Upper lobe of left lung (tissue), 4 donors: ENCODE measurements around the gene SORCS1.

Experiments used
- EP300 ChIP-seq, 4 donors: sonication (generic); formaldehyde crosslinking; IDR thresholded peaks; one replicate each; pipeline ENCODE4 v1.5.1; 2017; ENCODE audit warnings: antibody characterized with exemption in 4 of 4, control low read depth in 2 of 4
- TF ChIP-seq, protein P1 (sequence below), 6 experiments: fragments of 450-650 bp in 4 of 6; fragments of 200-600 bp in 2 of 6; sonication (generic) in 2 of 6; IDR thresholded peaks; one replicate each; pipeline ENCODE4 v1.5.1; 2016 to 2019; ENCODE audit warnings: antibody characterized with exemption in 6 of 6

DNA sequence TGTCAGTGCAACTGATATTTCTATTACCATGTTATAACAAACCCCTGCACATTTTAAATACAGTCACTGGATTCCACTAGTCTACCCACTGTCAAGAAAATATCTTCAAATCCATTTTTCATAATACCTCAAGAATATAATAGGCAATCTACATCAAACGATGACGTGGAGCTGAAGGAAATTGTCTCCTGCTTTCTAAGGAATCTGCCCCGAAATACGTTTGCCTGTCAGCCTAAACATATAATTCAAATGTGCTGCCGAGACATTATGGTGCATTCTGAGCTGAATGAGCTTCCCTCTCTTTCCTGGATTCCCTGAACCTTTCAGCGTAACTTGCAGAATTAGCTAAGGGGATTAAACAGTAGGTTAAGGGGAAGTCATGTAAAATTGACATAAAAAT lies 306.8 kb downstream of the SORCS1 start:
- TF ChIP-seq, protein P1, sequence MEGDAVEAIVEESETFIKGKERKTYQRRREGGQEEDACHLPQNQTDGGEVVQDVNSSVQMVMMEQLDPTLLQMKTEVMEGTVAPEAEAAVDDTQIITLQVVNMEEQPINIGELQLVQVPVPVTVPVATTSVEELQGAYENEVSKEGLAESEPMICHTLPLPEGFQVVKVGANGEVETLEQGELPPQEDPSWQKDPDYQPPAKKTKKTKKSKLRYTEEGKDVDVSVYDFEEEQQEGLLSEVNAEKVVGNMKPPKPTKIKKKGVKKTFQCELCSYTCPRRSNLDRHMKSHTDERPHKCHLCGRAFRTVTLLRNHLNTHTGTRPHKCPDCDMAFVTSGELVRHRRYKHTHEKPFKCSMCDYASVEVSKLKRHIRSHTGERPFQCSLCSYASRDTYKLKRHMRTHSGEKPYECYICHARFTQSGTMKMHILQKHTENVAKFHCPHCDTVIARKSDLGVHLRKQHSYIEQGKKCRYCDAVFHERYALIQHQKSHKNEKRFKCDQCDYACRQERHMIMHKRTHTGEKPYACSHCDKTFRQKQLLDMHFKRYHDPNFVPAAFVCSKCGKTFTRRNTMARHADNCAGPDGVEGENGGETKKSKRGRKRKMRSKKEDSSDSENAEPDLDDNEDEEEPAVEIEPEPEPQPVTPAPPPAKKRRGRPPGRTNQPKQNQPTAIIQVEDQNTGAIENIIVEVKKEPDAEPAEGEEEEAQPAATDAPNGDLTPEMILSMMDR (IDR thresholded peaks at IDR 0.05): no peak
- TF ChIP-seq EP300 (IDR thresholded peaks at IDR 0.05): no peak
